ENCODE data around the gene NAT8L.
"Not testable (repeated sequence)": the region's sequence is repeated elsewhere in the genome, so short reads cannot be mapped to it uniquely, and the experiment has no call there.

The NAT8L gene

DNA sequence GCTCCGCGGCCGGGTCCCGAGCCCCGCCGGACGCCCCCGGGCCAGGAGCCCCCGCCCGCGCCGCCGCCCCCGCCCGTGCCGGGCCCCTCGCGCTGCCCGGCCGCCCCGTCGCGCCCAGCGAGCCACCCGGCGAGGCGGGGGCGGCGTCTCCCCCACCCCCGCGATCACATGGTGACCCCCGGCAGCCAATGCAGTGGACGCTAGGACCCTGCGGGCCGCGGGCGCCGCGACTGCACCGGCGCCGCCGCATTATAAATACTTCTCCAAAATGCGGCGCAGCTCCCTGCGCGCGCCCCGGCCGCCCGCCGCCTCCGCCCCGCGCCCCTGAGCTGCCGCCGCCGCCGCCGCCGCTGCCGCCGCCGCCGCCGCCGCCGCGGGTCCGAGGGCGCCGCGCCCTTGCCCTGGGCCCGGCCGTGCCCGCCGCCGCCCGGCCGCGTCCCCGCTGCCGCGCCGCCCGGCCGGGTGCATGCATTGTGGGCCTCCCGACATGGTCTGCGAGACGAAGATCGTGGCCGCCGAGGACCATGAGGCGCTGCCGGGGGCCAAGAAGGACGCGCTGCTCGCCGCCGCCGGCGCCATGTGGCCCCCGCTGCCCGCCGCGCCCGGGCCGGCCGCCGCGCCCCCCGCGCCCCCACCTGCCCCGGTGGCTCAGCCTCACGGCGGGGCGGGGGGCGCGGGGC is at the start of gene NAT8L:
TSS of gene NAT8L (plus strand) at position 282 of the 680 bp plus-strand sequence. CDS start at position 467, 185 bp downstream.
- DNase-seq (ENCODE audit: low spot score): peak; percentile 81

GRCh38 chr4:2009651-2010233 is 49.4 kb upstream of the NAT8L start:
- DNase-seq (ENCODE audit: low spot score): peak; percentile 47

DNA sequence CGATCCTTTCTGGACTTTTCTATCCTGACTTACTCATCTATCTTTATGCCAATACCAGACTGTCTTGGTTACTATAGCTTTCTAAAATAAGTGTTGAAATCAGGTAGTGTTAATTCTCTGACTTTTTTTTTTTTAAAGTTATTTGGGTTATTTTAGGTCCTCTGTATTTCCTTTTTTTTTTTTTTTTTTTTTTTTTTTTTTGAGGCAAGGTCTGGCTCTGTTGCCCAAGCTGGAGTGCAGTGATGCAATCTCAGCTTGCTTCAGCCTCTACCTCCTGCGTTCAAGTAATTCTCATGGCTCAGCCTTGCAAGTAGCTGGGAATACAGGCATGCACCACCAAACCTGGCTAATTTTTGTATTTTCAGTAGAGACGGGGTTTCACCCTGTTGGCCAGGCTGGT is 47.5 kb upstream of the NAT8L start:
- no peak for DNase-seq (ENCODE audit: low spot score)

GRCh38 chr4:2015008-2015407 is 44.1 kb upstream of the NAT8L start:
- no peak for DNase-seq (ENCODE audit: low spot score)

GRCh38 chr4:2021358-2022018 is 37.6 kb upstream of the NAT8L start:
- not testable (repeated sequence) for DNase-seq (ENCODE audit: low spot score)

DNA sequence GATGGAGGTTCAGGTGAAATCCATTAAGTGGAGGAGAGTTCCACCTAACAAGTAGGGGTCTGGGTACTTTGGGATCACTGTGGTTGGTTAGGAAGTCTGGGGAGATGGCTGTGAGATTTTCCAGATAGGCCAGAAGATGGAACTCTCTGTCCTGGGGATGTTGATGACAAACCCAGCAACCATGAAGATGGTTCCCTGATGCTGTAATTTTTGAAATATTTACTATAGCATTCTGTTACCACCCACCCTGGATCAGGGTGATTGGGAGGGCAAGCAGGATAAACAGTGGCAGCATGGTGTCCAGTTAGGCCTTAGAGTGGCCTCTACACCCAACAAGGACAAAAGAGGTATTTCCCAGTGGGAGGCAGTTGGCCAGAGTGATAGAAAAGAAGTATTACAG is 34.4 kb upstream of the NAT8L start:
- no peak for DNase-seq (ENCODE audit: low spot score)

DNA sequence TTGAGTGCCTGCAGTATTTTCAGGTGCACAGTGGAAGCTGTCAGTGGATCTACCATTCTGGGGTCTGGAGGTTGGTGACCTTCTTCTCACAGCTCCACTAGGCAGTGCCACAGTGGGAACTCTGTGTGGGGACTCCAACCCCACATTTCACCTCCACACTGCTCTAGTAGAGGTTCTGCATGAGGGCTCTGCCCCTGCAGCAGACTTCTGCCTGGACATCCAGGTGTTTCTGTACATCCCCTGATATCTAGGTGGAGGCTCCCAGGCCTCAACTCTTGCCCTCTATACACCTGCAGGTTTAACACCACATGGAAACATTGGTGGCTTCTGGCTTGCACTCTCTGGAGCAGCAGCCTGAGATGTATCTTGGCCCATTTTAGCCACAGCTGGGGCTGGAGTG is 33.3 kb upstream of the NAT8L start:
- no peak for DNase-seq (ENCODE audit: low spot score)

DNA sequence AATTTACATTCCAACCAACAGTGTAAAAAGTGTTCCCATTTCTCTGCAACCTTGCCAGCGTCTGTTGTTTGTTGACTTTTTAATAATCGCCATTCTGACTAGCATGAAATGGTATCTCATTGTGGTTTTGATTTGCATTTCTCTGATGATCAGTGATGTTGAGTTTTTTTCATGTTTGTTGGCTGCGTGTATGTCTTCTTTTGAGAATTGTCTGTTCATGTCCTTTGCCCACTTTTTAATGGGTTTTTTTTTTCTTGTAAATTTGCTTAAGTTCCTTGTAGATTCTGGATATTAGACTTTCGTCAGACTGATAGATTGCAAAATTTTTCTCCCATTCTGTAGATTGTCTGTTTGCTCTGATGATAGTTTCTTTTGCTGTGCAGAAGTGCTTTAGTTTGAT is 32.0 kb upstream of the NAT8L start:
- DNase-seq (ENCODE audit: low spot score): not testable (repeated sequence)

- DNase-seq (ENCODE audit: low spot score): not testable (repeated sequence)
Measured at GRCh38 chr4:2031161-2031560, 28.0 kb upstream of the NAT8L start.

DNA sequence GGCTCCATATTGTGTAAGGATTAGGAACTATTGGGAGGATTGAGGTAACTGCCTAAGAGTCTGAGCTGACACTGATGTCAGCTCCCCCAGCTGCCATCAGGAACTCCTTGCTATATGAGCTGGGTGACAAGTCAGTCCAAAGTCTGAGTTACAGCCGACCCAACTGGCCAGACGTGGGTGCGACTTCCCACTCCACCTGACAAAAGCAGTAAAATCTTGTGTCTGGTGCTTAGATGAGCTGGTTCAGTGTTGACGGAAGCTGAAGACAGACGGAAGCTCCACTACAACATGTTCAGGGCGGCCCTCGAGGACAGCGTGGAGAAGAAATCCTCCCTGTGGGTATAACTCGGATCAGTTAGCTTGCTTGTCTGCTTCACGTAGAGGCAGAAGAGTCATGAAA is 22.8 kb upstream of the NAT8L start:
- DNase-seq (ENCODE audit: low spot score): no peak

GRCh38 chr4:2036866-2037265 is 22.3 kb upstream of the NAT8L start:
- DNase-seq (ENCODE audit: low spot score): no peak

DNA sequence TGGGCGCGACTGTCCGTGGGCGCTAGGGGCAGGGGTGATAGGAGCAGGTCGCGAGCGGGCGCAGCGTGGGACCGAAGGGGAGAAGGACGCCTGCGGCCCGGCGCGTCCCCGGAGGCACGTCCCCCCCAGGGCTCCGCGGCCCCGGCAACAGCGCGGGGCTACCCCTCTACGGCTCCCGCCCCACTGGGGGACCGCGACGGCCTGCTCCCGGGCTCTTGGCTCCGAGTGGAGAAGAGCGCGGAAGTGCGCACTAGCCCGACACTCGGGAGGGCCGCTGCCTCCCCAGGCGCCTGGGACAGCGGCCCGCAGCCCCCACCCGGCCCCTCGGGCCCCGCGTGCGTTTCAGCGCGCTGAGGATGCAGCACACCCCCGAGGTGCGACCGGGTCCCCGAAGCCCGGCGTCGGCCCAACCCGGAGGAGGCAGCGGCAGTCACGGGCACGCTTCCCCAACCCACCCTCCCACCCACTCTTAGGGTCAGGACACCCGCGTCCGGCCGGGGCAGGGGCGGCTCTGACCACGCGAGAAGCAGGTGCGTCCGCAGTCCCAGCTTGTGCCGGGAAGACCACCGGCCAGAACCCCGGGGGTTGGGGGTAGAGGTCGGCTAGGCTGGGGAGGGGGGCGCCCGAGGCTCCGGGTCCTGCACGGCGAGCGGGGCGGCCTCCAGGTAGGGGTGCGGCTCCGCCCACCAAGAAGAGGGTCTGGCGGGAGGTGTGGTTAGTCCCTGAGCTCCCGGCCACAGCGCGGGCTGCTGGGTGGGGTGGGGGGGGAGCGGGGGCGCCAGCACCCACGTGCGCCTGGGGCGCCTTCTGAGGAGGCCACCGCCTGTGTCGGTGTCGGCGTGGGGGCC is 18.5 kb upstream of the NAT8L start:
- no peak for DNase-seq (ENCODE audit: low spot score)

DNA sequence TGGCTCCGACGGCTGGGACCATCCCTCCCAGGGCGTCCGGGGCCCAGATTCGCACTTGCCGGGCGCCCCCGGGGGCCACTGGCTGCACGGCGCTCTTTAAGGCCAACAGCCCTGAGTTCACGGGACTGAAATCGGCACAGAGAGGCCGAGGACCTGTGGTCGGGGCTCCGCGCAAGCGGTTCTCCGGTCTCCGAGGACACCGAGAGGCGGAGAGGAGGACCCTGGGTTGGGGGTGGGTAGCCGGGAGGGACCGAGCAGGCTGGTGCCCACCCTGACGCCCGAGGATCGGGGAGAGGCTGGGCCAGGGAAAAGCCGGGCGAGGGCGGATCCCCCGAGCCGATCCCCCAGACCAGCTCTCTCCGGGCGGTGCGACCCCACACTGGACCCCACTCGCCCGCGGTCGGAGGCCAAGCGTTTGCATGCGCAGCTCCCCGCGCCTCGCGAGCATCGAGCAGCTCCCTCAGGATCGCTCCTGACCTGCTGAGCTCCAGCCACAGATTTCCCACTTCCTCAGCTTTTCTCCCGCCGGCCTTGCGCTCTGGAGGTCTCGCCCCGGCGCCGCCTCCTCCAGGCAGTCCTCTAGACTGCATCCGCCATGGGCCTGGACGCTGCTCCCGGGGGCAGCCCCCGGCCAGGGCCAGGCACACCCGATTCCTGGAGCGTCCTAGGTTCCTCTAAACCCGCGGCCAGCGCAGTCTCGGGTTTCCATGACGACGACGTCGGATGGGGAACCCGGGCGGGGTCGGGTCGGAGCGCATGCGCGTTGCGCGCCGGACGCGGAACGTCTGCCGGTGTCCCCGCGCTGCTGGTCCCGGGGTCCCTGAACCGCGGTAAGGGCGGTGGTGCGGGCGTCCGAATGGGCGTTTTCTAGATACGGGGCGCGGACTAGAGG is 17.6 kb upstream of the NAT8L start:
- DNase-seq (ENCODE audit: low spot score): peak; percentile 83

- DNase-seq (ENCODE audit: low spot score): no peak
Measured at GRCh38 chr4:2042204-2042946, 16.8 kb upstream of the NAT8L start.

- no peak for DNase-seq (ENCODE audit: low spot score)
Measured at GRCh38 chr4:2042947-2043395, 16.2 kb upstream of the NAT8L start.

DNA sequence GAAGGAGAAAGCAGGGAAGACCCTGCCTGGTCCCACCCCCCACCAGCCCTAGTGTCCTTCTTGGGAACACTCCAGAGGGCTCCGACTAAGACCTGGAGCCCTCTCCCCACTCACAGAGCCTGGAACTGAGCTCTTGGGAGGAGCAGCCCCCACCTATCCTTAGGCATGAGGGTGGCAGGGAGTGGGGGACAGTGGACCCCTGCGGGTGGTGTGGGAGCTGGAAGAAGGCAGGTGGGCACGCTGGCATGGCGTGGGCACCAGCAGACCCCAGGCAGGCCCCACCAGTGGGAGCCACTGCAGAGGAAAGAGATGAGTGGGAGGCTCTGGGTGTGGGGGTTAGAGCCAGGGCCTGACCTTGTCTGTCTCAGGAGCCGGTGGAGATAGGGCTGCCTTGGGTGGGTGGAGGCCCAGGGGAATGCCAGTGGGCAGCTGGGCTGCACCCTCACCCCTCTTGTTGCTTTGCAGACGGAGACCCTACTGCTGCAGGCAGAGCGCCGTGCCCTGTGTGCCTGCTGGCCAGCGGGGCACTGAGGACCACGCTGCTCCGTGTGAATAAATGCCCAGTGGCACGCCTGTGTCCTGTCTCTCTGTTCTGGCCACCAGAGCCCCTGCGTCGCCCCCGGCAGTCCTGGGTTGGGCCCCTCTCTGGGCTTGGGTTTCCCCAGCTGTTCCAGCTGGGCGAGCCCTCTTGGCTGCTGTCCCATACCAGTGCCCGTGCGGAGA is 15.6 kb upstream of the NAT8L start:
- no peak for DNase-seq (ENCODE audit: low spot score)

- no peak for DNase-seq (ENCODE audit: low spot score)
Measured at GRCh38 chr4:2044119-2044485, 15.0 kb upstream of the NAT8L start.

- DNase-seq (ENCODE audit: low spot score): no peak
Measured at GRCh38 chr4:2044542-2045517, 14.3 kb upstream of the NAT8L start.

GRCh38 chr4:2045518-2045951 is 13.6 kb upstream of the NAT8L start:
- no peak for DNase-seq (ENCODE audit: low spot score)
